K562 (cell line): ENCODE results near the gene SLMAP. TPM values are rescaled to one million over a fixed set of nuclear protein-coding genes. Genes with fewer than 3 reads are reported as not detected.

Source experiments
- CBFA2T3 ChIP-seq: fragments of 450-650 bp; IDR thresholded peaks from 2 replicates; pipeline ENCODE4 v1.6.1; 2017
- CHD2 ChIP-seq: IDR thresholded peaks from 2 replicates; pipeline ENCODE4 v1.6.1; 2011; ENCODE audit warnings: low read depth, low read length
- DNMT1 ChIP-seq: fragments of 450-650 bp; IDR thresholded peaks from 2 replicates; pipeline ENCODE4 v1.6.1; 2016; ENCODE audit warnings: antibody characterized with exemption, mild to moderate bottlenecking
- EP300 ChIP-seq: IDR thresholded peaks from 2 replicates; pipeline ENCODE4 v1.6.1; 2012; ENCODE audit warnings: low read length, improper control_type of control experiment
- ETV1 ChIP-seq: fragments of 450-650 bp; conservative IDR thresholded peaks from 2 replicates; pipeline ENCODE4 v1.6.1; 2016; ENCODE audit warnings: missing genetic modification characterization, control low read depth, low read depth, missing compliant biosample characterization
- EWSR1 ChIP-seq: fragments of 450-650 bp; IDR thresholded peaks from 2 replicates; pipeline ENCODE4 v1.6.1; 2018; ENCODE audit warnings: borderline replicate concordance, mild to moderate bottlenecking, low read depth, moderate library complexity; ENCODE audit not compliant: partially characterized antibody
- HMG20B ChIP-seq: fragments of 250-450 bp; sonication (Bioruptor Pico); IDR thresholded peaks from 2 replicates; pipeline ENCODE4 v1.5.0; 2021; ENCODE audit warnings: mild to moderate bottlenecking
- KLF1 ChIP-seq: fragments of 450-650 bp; IDR thresholded peaks from 2 replicates; pipeline ENCODE4 v1.6.1; 2016; ENCODE audit warnings: missing genetic modification characterization, missing compliant biosample characterization
- MECOM ChIP-seq: fragments of 250-450 bp; sonication (Bioruptor Pico); IDR thresholded peaks from 2 replicates; pipeline ENCODE4 v1.8.0; 2022; ENCODE audit warnings: inconsistent platforms
- NR2C2 ChIP-seq, 2 experiments: fragments of 200-800 bp in 1 of 2; sonication (Bioruptor generic) in 1 of 2; sonication (generic) in 1 of 2; formaldehyde crosslinking in 1 of 2; IDR thresholded peaks; 2 replicates each; pipeline versions ENCODE4 v1.6.1 to v1.8.0; 2016 to 2022; ENCODE audit warnings: mild to moderate bottlenecking in 1 of 2, missing compliant biosample characterization in 1 of 2, missing genetic modification characterization in 1 of 2, missing genetic modification reagents in 1 of 2
- PRDM10 ChIP-seq: fragments of 450-650 bp; IDR thresholded peaks from 2 replicates; pipeline ENCODE4 v1.6.1; 2018; ENCODE audit not compliant: partially characterized antibody
- RFX1 ChIP-seq: fragments of 450-650 bp; IDR thresholded peaks from 2 replicates; pipeline ENCODE4 v1.6.1; 2016; ENCODE audit warnings: mild to moderate bottlenecking, moderate library complexity
- RHOXF2B ChIP-seq: fragments of 250-450 bp; sonication (Bioruptor Pico); conservative IDR thresholded peaks from 2 replicates; pipeline ENCODE4 v1.5.1; 2021
- SMARCA4 ChIP-seq: fragments of 450-650 bp; IDR thresholded peaks from 2 replicates; pipeline ENCODE4 v1.6.1; 2016
- SPI1 ChIP-seq: IDR thresholded peaks from 2 replicates; pipeline ENCODE4 v1.6.1; 2011; ENCODE audit warnings: low read depth, low read length, control low read depth, borderline replicate concordance
- TCF3 ChIP-seq: sonication (generic); formaldehyde crosslinking; IDR thresholded peaks from 2 replicates; pipeline ENCODE4 v1.4.0; 2020; ENCODE audit warnings: mild to moderate bottlenecking, missing genetic modification reagents
- ZFP1 ChIP-seq: fragments of 450-650 bp; formaldehyde crosslinking; IDR thresholded peaks from 2 replicates; pipeline ENCODE4 v1.4.0; 2020; ENCODE audit warnings: mild to moderate bottlenecking, mixed read lengths
- ZNF146 ChIP-seq: IDR thresholded peaks from one replicate; pipeline ENCODE4 v1.6.1; 2018; ENCODE audit warnings: missing compliant biosample characterization; ENCODE audit not compliant: unreplicated experiment
- ZNF41 ChIP-seq: fragments of 250-450 bp; sonication (Bioruptor Pico); conservative IDR thresholded peaks from 2 replicates; pipeline ENCODE4 v1.4.0; 2020; ENCODE audit warnings: mild to moderate bottlenecking
- ZNF431 ChIP-seq: sonication (generic); formaldehyde crosslinking; IDR thresholded peaks from 2 replicates; pipeline ENCODE4 v1.8.0; 2022; ENCODE audit warnings: mild to moderate bottlenecking, missing genetic modification reagents
- ZNF444 ChIP-seq: fragments of 250-450 bp; sonication (Bioruptor Pico); IDR thresholded peaks from 2 replicates; pipeline ENCODE4 v1.4.0; 2020; ENCODE audit warnings: mild to moderate bottlenecking, moderate library complexity
- polyA plus RNA-seq, 8 experiments: library from polyadenylated mRNA; depleted of rRNA in 4 of 8; stranded (reverse) in 5 of 8; unstranded in 3 of 8; fragments of >200 nt; fragmentation: Nextera tagmentation in 2 of 8; fragmentation: Illumina TruSeq in 1 of 8; extraction: Ambion mirVana in 2 of 8; extraction: Trizol in 1 of 8; gene quantifications; 2 replicates each; pipeline versions ENCODE4 v1.2.1 to v1.2.3, GENCODE V29; 2011 to 2014; ENCODE audit warnings: inconsistent platforms in 1 of 8, missing spikeins in 1 of 8
- total RNA-seq, 7 experiments: library from RNA; depleted of rRNA in 6 of 7; stranded (reverse); fragments of >200 nt in 6 of 7; fragmentation: Illumina TruSeq in 2 of 7; extraction: Trizol in 2 of 7; gene quantifications; 2 replicates each; pipeline versions ENCODE4 v1.2.1 to v1.2.3, GENCODE V29; 2011 to 2021; ENCODE audit warnings: low replicate concordance in 1 of 7
- TF ChIP-seq, protein P1 (sequence below): fragments of 250-450 bp; sonication (Bioruptor Pico); IDR thresholded peaks from 2 replicates; pipeline ENCODE4 v1.8.0; 2022; ENCODE audit warnings: inconsistent platforms
- TF ChIP-seq, protein P2 (sequence below): sonication (generic); formaldehyde crosslinking; IDR thresholded peaks from 2 replicates; pipeline ENCODE4 v1.8.1; 2023; ENCODE audit warnings: mild to moderate bottlenecking, missing genetic modification reagents

The SLMAP gene
- total and polyA plus RNA-seq, 9 of the 15 experiments (the other 6 are each of a cell fraction or from before 2014, with no cell fraction given), result 12.1 to 50.7 (median 28.3) TPM

- TF ChIP-seq, protein P1, sequence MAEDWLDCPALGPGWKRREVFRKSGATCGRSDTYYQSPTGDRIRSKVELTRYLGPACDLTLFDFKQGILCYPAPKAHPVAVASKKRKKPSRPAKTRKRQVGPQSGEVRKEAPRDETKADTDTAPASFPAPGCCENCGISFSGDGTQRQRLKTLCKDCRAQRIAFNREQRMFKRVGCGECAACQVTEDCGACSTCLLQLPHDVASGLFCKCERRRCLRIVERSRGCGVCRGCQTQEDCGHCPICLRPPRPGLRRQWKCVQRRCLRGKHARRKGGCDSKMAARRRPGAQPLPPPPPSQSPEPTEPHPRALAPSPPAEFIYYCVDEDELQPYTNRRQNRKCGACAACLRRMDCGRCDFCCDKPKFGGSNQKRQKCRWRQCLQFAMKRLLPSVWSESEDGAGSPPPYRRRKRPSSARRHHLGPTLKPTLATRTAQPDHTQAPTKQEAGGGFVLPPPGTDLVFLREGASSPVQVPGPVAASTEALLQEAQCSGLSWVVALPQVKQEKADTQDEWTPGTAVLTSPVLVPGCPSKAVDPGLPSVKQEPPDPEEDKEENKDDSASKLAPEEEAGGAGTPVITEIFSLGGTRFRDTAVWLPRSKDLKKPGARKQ (CRISPR knock-in tag), result no peak
- TF ChIP-seq PRDM10 (no peak), TCF3 (CRISPR knock-in tag) (peak; percentile 16; the same call in 1 of the 2 replicates), SMARCA4 (peak; percentile 64; the same call in 1 of the 2 replicates), ZNF146 (CRISPR knock-in tag) (no peak), ZNF41 (CRISPR knock-in tag) (no peak), EP300 (peak; percentile 47), ZNF444 (CRISPR knock-in tag) (no peak), DNMT1 (no peak), CBFA2T3 (peak; percentile 20; the same call in 1 of the 2 replicates), CHD2 (no peak), SPI1 (no peak), MECOM (0 out of 2 replicates have a peak, but pooled peaks have one; percentile 41), ZFP1 (no peak), ZNF431 (CRISPR knock-in tag) (no peak), ETV1 (tag) (peak; percentile 68), RFX1 (no peak), NR2C2 (CRISPR knock-in tag; IDR thresholded peaks at IDR 0.05) (no peak), NR2C2 (tag; IDR thresholded peaks at IDR 0.05) (peak; percentile 56; the same call in 1 of the 2 replicates), EWSR1 (no peak), HMG20B (no peak), RHOXF2B (no peak), KLF1 (tag) (no peak)
- TF ChIP-seq, protein P2, sequence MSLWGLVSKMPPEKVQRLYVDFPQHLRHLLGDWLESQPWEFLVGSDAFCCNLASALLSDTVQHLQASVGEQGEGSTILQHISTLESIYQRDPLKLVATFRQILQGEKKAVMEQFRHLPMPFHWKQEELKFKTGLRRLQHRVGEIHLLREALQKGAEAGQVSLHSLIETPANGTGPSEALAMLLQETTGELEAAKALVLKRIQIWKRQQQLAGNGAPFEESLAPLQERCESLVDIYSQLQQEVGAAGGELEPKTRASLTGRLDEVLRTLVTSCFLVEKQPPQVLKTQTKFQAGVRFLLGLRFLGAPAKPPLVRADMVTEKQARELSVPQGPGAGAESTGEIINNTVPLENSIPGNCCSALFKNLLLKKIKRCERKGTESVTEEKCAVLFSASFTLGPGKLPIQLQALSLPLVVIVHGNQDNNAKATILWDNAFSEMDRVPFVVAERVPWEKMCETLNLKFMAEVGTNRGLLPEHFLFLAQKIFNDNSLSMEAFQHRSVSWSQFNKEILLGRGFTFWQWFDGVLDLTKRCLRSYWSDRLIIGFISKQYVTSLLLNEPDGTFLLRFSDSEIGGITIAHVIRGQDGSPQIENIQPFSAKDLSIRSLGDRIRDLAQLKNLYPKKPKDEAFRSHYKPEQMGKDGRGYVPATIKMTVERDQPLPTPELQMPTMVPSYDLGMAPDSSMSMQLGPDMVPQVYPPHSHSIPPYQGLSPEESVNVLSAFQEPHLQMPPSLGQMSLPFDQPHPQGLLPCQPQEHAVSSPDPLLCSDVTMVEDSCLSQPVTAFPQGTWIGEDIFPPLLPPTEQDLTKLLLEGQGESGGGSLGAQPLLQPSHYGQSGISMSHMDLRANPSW (CRISPR knock-in tag), result no peak
These were observed 218.8 kb downstream of the SLMAP start (continued) for GRCh38 chr3:57974796-57975388.
